ENCODE measurements around the gene MAST4.

The MAST4 gene

GRCh38 chr5:66850354-66851075, 254.3 kb downstream of the MAST4 start:
- no peak for DNase-seq

GRCh38 chr5:66851306-66851705, 255.1 kb downstream of the MAST4 start:
- no peak for DNase-seq

GRCh38 chr5:66854416-66854815, 258.2 kb downstream of the MAST4 start:
- no peak for DNase-seq

- DNase-seq = no peak
Observed at GRCh38 chr5:66856041-66856805, 260.0 kb downstream of the MAST4 start.

GRCh38 chr5:66859526-66859925, 263.3 kb downstream of the MAST4 start:
- no peak for DNase-seq

- no peak for DNase-seq
Observed at GRCh38 chr5:66860199-66860975, 264.2 kb downstream of the MAST4 start.

- no peak for DNase-seq
Observed at GRCh38 chr5:66861402-66861801, 265.2 kb downstream of the MAST4 start.

- DNase-seq = no peak
Observed at GRCh38 chr5:66862020-66862419, 265.8 kb downstream of the MAST4 start.

- DNase-seq = no peak
Observed at GRCh38 chr5:66863243-66864170, 267.3 kb downstream of the MAST4 start.

GRCh38 chr5:66864240-66864884, 268.2 kb downstream of the MAST4 start:
- DNase-seq = no peak

- no peak for DNase-seq
Observed at GRCh38 chr5:66867618-66868322, 271.6 kb downstream of the MAST4 start.

GRCh38 chr5:66869347-66869746, 273.2 kb downstream of the MAST4 start:
- DNase-seq = no peak

GRCh38 chr5:66870708-66871107, 274.5 kb downstream of the MAST4 start:
- no peak for DNase-seq

GRCh38 chr5:66871651-66872050, 275.5 kb downstream of the MAST4 start:
- DNase-seq = no peak

- DNase-seq = no peak
Observed at GRCh38 chr5:66872736-66873331, 276.6 kb downstream of the MAST4 start.

GRCh38 chr5:66874004-66874403, 277.8 kb downstream of the MAST4 start:
- DNase-seq = no peak

GRCh38 chr5:66875315-66875714, 279.1 kb downstream of the MAST4 start:
- no peak for DNase-seq

- DNase-seq = no peak
Observed at GRCh38 chr5:66876266-66876807, 280.1 kb downstream of the MAST4 start.

GRCh38 chr5:66877843-66878242, 281.6 kb downstream of the MAST4 start:
- DNase-seq = no peak

- DNase-seq = no peak
Observed at GRCh38 chr5:66880401-66880800, 284.2 kb downstream of the MAST4 start.
